Mucosa of stomach (tissue), 1 donor: Measurements from ENCODE around the gene S1PR4.

Experiments used
- H3K27me3 ChIP-seq: one replicate; pipeline ENCODE4 v1.7.0; 2013; ENCODE audit warnings: mild to moderate bottlenecking, low read length; ENCODE audit not compliant: control insufficient read depth, insufficient read depth
- H3K36me3 ChIP-seq: one replicate; pipeline ENCODE4 v1.7.0; 2013; ENCODE audit warnings: low read length; ENCODE audit not compliant: control insufficient read depth, insufficient read depth
- H3K4me1 ChIP-seq: one replicate; pipeline ENCODE4 v1.7.0; 2013; ENCODE audit warnings: mild to moderate bottlenecking, low read length; ENCODE audit not compliant: control insufficient read depth, insufficient read depth
- H3K4me3 ChIP-seq: one replicate; pipeline ENCODE4 v1.7.0; 2013; ENCODE audit warnings: low read length
- H3K9ac ChIP-seq: one replicate; pipeline ENCODE4 v1.7.0; 2013; ENCODE audit warnings: mild to moderate bottlenecking, low read length, moderate library complexity
- H3K9me3 ChIP-seq: one replicate; pipeline ENCODE4 v1.7.0; 2013; ENCODE audit warnings: mild to moderate bottlenecking, low read length, moderate library complexity; ENCODE audit not compliant: control insufficient read depth
- donor health status: Pancreatic carcinoma.

The S1PR4 gene

DNA sequence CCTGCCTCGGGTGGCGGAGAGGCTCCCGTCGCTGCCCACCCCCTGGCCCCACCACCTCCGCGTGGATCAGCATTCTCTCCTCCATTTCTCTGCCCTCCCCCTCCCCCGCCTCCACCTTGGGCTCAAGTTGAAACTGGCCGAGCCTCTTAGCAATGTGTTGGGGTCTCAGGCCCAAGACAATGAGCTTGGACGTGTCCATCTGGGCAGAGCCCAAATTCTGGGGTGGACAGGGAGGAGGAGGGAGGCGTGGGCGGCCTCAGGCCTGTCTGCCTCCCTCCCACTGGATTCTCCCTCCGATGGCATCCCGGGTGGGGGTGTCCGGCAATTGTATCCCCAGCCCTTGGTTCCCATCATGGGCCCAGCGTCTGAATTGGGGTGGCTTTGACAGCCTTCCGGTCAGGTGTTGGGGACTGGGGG, 47.1 kb downstream of the S1PR4 start:
- Histone ChIP-seq H3K9ac (no peak overlapping the region), H3K9me3 (no peaks in the 10 kb centered on the region), H3K4me3 (no peak overlapping the region), H3K4me1 (no peaks in the 10 kb centered on the region), H3K36me3 (no peaks in the 10 kb centered on the region), H3K27me3 (peaks cover 38% of the 10 kb centered on the region)

DNA sequence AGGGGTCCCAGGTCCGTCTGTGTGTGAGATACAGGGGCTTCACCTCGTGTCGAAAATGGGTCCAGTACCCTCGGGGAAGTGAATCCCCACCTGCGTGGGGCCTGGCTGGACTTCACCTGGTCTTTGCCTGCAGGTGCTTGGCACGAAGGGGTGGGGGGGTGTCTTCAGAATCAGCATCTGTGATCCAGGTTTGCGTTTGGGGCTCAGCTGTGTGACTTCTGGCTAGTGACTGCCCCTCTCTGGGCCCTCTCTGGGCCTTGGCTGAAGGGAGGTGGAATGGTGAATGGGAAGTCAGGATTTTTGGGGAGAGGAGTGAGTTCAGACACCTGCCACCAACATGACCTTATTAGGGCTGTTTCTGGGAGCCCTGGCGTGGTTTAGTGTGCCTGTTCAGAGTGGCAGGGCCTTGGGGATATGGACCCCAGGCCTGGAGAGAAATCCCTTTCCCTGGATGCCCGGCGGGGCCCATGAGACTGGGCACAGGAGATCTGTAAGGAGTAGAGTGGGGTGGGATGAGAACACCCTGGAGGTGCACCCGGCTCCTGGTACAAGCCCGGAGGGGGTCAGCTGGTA, 48.6 kb downstream of the S1PR4 start:
- H3K9me3 ChIP-seq: no peaks in the 10 kb centered on the region
- no peak overlapping the region for H3K4me3 ChIP-seq
- peaks cover 35% of the 10 kb centered on the region for H3K27me3 ChIP-seq
- H3K36me3 ChIP-seq: no peaks in the 10 kb centered on the region
- H3K4me1 ChIP-seq: no peaks in the 10 kb centered on the region
- no peak overlapping the region for H3K9ac ChIP-seq

DNA sequence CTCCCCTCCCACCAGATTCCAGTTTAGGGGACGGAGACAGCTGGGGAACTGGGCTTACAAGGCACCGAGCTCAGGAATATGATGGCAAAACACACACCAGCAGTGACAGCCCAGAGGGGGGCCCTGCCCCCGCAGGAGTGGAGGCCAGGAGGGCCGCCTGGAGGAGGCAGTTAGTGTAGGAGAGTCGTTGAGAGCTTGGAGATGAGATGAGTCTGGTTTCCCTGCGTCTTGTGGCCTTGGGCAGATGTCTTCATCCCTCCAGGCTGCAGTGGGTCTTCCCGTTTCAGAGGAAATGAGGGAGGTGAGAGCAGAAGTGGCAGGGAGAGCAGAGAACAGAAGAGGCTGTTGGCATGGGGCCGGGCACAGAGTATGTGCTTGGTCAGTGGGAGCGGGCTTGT, 50.8 kb downstream of the S1PR4 start:
- peaks cover 35% of the 10 kb centered on the region for H3K27me3 ChIP-seq
- no peak overlapping the region for H3K9ac ChIP-seq
- H3K36me3 ChIP-seq: no peaks in the 10 kb centered on the region
- no peaks in the 10 kb centered on the region for H3K9me3 ChIP-seq
- no peaks in the 10 kb centered on the region for H3K4me1 ChIP-seq
- H3K4me3 ChIP-seq: no peak overlapping the region
